A673 (cell line): Measurements from ENCODE around the gene ATP7A. TPM values are rescaled to one million over a fixed set of nuclear protein-coding genes. Genes with fewer than 3 reads are reported as not detected.
"Not testable (repeated sequence)": the region's sequence is repeated elsewhere in the genome, so short reads cannot be mapped to it uniquely, and the experiment has no call there.

Source experiments
- BruUV-seq: library from RNA; stranded (reverse); fragments of 400-500 nt; replicated peaks from 2 replicates; lab custom pipeline; 2021; lab: Mats Ljungman, UMichigan
- CTCF ChIA-PET: fragments of 300-600 bp; sonication (Branson Sonifier 250); formaldehyde crosslinking; loops from one replicate; lab custom pipeline; 2022; ENCODE audit warnings: antibody characterized with exemption; lab: Charles Lee
- POLR2A ChIA-PET: fragments of 300-600 bp; sonication (Branson Sonifier 250); formaldehyde crosslinking; loops from one replicate; lab custom pipeline; 2022; ENCODE audit warnings: antibody characterized with exemption; ENCODE audit not compliant: low non-redundant PET; lab: Charles Lee
- DNase-seq: peaks from one replicate; pipeline ENCODE4 v3.0.0-alpha.2; 2015; ENCODE audit warnings: low spot score
- H3K27ac ChIP-seq: fragments of 200-600 bp; sonication (generic); 2 replicates; pipeline ENCODE4 v1.5.1; 2016; ENCODE audit warnings: mixed run types, low read depth, mild to moderate bottlenecking, mixed read lengths, antibody characterized with exemption, low read length; ENCODE audit not compliant: poor library complexity, severe bottlenecking
- H3K27me3 ChIP-seq: fragments of 200-600 bp; sonication (generic); replicated peaks from 2 replicates; pipeline ENCODE4 v1.6.1; 2017; ENCODE audit warnings: mixed run types, low read depth, mild to moderate bottlenecking, mixed read lengths, antibody characterized with exemption, low read length; ENCODE audit not compliant: insufficient read depth, poor library complexity
- H3K36me3 ChIP-seq: fragments of 200-600 bp; sonication (generic); 2 replicates; pipeline ENCODE4 v1.6.1; 2016; ENCODE audit warnings: mixed run types, mild to moderate bottlenecking, mixed read lengths, antibody characterized with exemption, low read length; ENCODE audit not compliant: insufficient read depth, poor library complexity, severe bottlenecking
- H3K4me1 ChIP-seq: fragments of 200-600 bp; sonication (generic); 2 replicates; pipeline ENCODE4 v1.6.1; 2017; ENCODE audit warnings: mixed run types, mild to moderate bottlenecking, mixed read lengths, antibody characterized with exemption, low read length; ENCODE audit not compliant: insufficient read depth, poor library complexity, severe bottlenecking
- H3K4me3 ChIP-seq: fragments of 200-600 bp; sonication (generic); 2 replicates; pipeline ENCODE4 v1.5.1; 2016; ENCODE audit warnings: low read depth, mixed run types, mild to moderate bottlenecking, mixed read lengths, low read length; ENCODE audit not compliant: poor library complexity, severe bottlenecking
- H3K9me3 ChIP-seq: fragments of 200-600 bp; sonication (generic); 2 replicates; pipeline ENCODE4 v1.6.1; 2016; ENCODE audit warnings: mixed run types, low read depth, mild to moderate bottlenecking, mixed read lengths, antibody characterized with exemption, low read length; ENCODE audit not compliant: poor library complexity, severe bottlenecking
- CTCF ChIP-seq: fragments of 300-800, 200-600 bp; sonication (generic); conservative IDR thresholded peaks from 2 replicates; pipeline ENCODE4 v1.5.1; 2017; ENCODE audit warnings: low read depth, mild to moderate bottlenecking, antibody characterized with exemption, low read length, moderate library complexity, mixed read lengths
- EZH2 ChIP-seq: fragments of 200-600 bp; sonication (generic); IDR thresholded peaks from 2 replicates; pipeline ENCODE4 v1.6.1; 2017; ENCODE audit warnings: borderline replicate concordance, low read depth, mild to moderate bottlenecking, mixed read lengths, antibody characterized with exemption, low read length; ENCODE audit not compliant: poor library complexity, severe bottlenecking
- intact Hi-C: fragments of 100-400 bp; cut with micrococcal nuclease; formaldehyde crosslinking; loops from one replicate; pipeline ENCODE4 v1.10.0; 2022; ENCODE audit not compliant: unreplicated experiment
- total RNA-seq: library from RNA; stranded (reverse); gene quantifications from 2 replicates; pipeline ENCODE4 v1.2.3, GENCODE V29; 2021

Gene ATP7A
- total RNA-seq, 1 experiment from 2014 or later: 9.0 TPM

- Histone ChIP-seq H3K4me3 (no peak overlapping the region), H3K36me3 (no peaks in the 10 kb centered on the region), H3K9me3 (no peaks in the 10 kb centered on the region), H3K27me3 (no peaks in the 10 kb centered on the region), H3K4me1 (peaks cover 3% of the 10 kb centered on the region), H3K27ac (no peak overlapping the region)
- TF ChIP-seq EZH2: no peak
- TF ChIP-seq CTCF: no peak
- intact Hi-C loops: no loop called here
- ChIA-PET CTCF (no interaction called here), POLR2A (interaction anchor here (0.5 kb wide), 1 partner anchor 633 kb away, joined by 5 read pairs; no protein-coding TSS in a partner anchor)
- DNase-seq: no peak
- no TSS peak for BruUV-seq
Observed at GRCh38 chrX:77938083-77938680, 27.7 kb downstream of the ATP7A start.

- DNase-seq, CTCF ChIA-PET, intact Hi-C loops, BruUV-seq, H3K36me3 ChIP-seq, POLR2A ChIA-PET, H3K4me3 ChIP-seq, H3K27ac ChIP-seq, H3K9me3 ChIP-seq, H3K27me3 ChIP-seq, H3K4me1 ChIP-seq: not testable (repeated sequence)
Observed at GRCh38 chrX:77945031-77945430, 34.5 kb downstream of the ATP7A start.

GRCh38 chrX:77945910-77946545 is 35.5 kb downstream of the ATP7A start:
- no peaks in the 10 kb centered on the region for H3K9me3 ChIP-seq
- ChIA-PET CTCF (no interaction called here), POLR2A (no interaction called here)
- no peak overlapping the region for H3K27ac ChIP-seq
- DNase-seq: no peak
- no peak overlapping the region for H3K4me3 ChIP-seq
- no peaks in the 10 kb centered on the region for H3K27me3 ChIP-seq
- no TSS peak for BruUV-seq
- intact Hi-C loops: no loop called here
- TF ChIP-seq EZH2 (no peak), CTCF (no peak)
- no peaks in the 10 kb centered on the region for H3K4me1 ChIP-seq
- H3K36me3 ChIP-seq: no peaks in the 10 kb centered on the region

- POLR2A ChIA-PET: no interaction called here
- H3K27ac ChIP-seq: no peak overlapping the region
- H3K4me1 ChIP-seq: no peaks in the 10 kb centered on the region
- CTCF ChIA-PET: no interaction called here
- no peaks in the 10 kb centered on the region for H3K9me3 ChIP-seq
- TF ChIP-seq CTCF (no peak), EZH2 (no peak)
- BruUV-seq: no TSS peak
- no peaks in the 10 kb centered on the region for H3K27me3 ChIP-seq
- intact Hi-C loops: no loop called here
- DNase-seq: no peak
- no peaks in the 10 kb centered on the region for H3K36me3 ChIP-seq
- H3K4me3 ChIP-seq: no peak overlapping the region
Observed at GRCh38 chrX:77946571-77946970, 36.1 kb downstream of the ATP7A start.
